IPS-15b (cell line): ENCODE data around the gene IFT122.
A peak's percentile ranks its signal among the peaks of the same experiment; 100 is the strongest.
"Not testable (repeated sequence)": the region's sequence is repeated elsewhere in the genome, so short reads cannot be mapped to it uniquely, and the experiment has no call there.

Source experiments
- H3K27me3 ChIP-seq: one replicate; pipeline ENCODE4 v1.6.1; 2013; ENCODE audit warnings: low read length; ENCODE audit not compliant: control insufficient read depth, insufficient read depth
- H3K36me3 ChIP-seq: one replicate; pipeline ENCODE4 v1.6.1; 2013; ENCODE audit warnings: low read length; ENCODE audit not compliant: control insufficient read depth, insufficient read depth
- H3K4me1 ChIP-seq: one replicate; pipeline ENCODE4 v1.6.1; 2013; ENCODE audit warnings: mild to moderate bottlenecking, low read length; ENCODE audit not compliant: control insufficient read depth, insufficient read depth
- H3K4me3 ChIP-seq: one replicate; pipeline ENCODE4 v1.5.1; 2013; ENCODE audit warnings: low read depth, low read length
- H3K9ac ChIP-seq: one replicate; pipeline ENCODE4 v1.6.1; 2013; ENCODE audit warnings: low read depth, mild to moderate bottlenecking, low read length
- H3K9me3 ChIP-seq: one replicate; pipeline ENCODE4 v1.6.1; 2013; ENCODE audit warnings: mild to moderate bottlenecking, low read length; ENCODE audit not compliant: control insufficient read depth, insufficient read depth

The IFT122 gene

DNA sequence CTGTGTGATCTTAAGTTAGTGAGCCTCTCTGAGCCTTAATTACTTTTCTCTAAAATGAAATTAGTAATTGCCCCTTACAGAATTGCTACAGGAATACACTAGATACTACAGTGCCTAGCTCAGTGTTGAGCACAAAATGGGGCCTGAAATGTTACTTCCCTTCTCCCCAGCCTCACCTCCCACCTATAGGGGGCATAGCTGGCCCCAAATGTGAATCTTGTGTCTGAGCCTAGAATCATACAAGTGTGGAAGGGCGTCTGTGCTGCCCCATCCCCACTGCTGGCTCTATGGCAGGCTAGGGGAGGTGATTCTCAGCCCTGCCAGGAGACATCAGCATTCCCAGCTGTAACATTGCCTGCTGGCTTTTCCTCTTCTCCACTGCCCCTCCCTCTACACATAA is 42.7 kb downstream of the IFT122 start:
- Histone ChIP-seq H3K9ac (no peak overlapping the region), H3K4me1 (peaks cover 3% of the 10 kb centered on the region), H3K36me3 (peaks cover 16% of the 10 kb centered on the region), H3K9me3 (no peaks in the 10 kb centered on the region), H3K4me3 (no peak overlapping the region), H3K27me3 (no peaks in the 10 kb centered on the region)

DNA sequence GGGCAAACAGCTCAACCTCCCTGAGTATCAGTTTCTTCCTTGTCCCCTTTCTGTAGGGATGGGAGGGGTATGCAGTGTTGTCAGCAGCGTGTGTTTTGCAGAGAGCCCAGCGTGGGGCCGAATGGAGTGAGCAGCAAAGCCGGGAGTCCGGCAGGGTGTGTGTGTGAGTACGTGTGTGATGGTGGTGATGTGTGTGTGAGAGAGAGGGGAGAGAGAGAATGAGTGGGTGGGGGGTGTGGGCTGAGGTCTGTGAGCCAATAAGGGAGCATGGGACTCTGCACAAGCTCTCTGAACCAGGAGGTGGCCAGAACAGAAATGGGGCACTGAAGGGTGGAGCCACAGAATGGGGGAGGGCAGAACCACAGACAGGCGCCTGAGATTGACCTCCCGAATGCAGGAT is 43.8 kb downstream of the IFT122 start:
- Histone ChIP-seq H3K9ac (no peak overlapping the region), H3K9me3 (no peaks in the 10 kb centered on the region), H3K4me3 (no peak overlapping the region), H3K27me3 (no peaks in the 10 kb centered on the region), H3K4me1 (peaks cover 3% of the 10 kb centered on the region), H3K36me3 (peaks cover 16% of the 10 kb centered on the region)

DNA sequence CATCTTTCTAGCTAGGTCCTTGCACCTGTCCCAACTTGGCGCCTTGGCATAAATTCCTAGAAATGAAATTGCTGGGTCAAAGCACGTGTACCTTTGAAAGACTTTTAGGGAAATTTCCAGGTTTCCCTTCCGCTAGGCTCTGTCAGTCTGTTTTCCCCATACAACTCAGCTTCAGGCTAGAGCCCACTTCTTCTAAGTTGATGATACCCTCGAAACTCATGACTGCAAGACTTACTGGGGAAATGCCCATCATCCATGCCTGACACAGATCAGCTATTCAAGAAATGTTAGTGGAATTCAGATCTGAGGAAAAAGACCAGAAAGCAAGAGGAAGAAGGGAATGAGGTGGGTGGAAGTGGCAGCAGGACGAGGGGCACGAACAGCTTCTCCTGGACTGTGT is 45.1 kb downstream of the IFT122 start:
- not testable (repeated sequence) for H3K27me3 ChIP-seq, H3K9ac ChIP-seq, H3K9me3 ChIP-seq, H3K4me3 ChIP-seq, H3K4me1 ChIP-seq
- peaks cover 11% of the 10 kb centered on the region for H3K36me3 ChIP-seq

DNA sequence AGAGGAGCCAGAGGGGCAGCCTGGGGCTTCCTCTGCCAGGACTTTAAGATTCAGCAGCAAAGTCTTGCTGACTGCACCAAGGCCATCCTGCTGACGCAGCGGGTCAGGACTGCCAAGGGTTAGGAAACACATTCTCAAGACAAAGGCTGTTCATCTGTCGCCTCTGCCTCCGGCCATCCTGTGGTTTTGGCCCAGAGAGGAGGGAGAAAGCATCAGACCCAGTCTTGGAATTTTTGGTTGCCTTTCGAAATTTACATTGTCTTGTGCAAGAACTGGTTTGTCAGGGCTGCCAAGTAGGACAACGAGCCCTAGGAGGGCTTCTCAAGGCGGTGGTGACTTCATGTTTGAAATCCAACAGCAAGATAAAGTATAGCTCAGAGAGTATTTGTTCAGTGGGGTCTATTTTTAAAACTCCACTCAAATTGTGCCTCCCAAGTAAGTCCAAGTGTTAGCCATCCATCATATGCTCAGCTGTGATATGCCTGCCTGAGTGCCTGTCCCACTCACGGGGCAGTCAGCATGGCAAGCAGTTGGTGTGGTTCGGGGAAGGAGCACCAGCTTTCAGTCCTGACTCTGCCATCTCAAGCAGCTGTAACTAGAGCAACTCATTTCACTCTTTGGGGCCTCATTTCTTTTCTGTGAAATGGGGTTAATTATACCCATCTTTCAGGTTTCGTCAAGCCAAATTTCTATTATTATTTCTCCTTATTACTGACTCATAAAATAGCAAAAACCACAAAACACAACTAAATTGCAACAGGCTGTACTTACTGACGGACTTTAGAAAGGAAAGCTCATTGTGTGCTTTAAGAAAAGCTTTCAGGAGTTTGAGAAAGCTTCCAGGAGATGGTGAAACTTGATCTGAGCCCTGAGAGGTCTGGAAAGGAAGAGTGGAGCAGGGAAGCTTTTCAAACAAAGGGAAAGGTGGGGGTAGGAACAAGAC is 46.0 kb downstream of the IFT122 start:
- no peak overlapping the region for H3K4me3 ChIP-seq
- H3K36me3 ChIP-seq: peaks cover 6% of the 10 kb centered on the region
- H3K9me3 ChIP-seq: no peaks in the 10 kb centered on the region
- no peak overlapping the region for H3K9ac ChIP-seq
- peaks cover 6% of the 10 kb centered on the region for H3K4me1 ChIP-seq
- H3K27me3 ChIP-seq: no peaks in the 10 kb centered on the region

DNA sequence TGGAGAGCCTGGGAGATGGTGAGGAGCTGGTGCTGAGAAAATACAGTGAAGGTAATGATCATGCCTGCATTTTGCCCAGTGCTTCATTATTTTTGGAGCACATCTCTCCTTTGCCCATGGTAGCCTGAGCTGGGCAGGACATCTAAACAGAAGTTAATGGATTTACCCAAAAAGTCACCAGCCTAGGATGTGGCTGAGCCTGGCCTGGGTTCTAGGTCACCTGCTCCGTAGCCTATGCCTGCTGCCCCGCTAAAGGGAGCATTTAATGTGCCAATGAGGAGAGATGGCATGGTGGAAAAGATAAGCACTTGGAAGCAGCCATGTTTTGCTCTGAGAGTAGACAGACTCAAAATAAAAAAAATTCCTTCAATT is 46.6 kb downstream of the IFT122 start:
- peaks cover 6% of the 10 kb centered on the region for H3K36me3 ChIP-seq
- no peaks in the 10 kb centered on the region for H3K27me3 ChIP-seq
- no peak overlapping the region for H3K9ac ChIP-seq
- peaks cover 6% of the 10 kb centered on the region for H3K4me1 ChIP-seq
- no peak overlapping the region for H3K4me3 ChIP-seq
- H3K9me3 ChIP-seq: no peaks in the 10 kb centered on the region

DNA sequence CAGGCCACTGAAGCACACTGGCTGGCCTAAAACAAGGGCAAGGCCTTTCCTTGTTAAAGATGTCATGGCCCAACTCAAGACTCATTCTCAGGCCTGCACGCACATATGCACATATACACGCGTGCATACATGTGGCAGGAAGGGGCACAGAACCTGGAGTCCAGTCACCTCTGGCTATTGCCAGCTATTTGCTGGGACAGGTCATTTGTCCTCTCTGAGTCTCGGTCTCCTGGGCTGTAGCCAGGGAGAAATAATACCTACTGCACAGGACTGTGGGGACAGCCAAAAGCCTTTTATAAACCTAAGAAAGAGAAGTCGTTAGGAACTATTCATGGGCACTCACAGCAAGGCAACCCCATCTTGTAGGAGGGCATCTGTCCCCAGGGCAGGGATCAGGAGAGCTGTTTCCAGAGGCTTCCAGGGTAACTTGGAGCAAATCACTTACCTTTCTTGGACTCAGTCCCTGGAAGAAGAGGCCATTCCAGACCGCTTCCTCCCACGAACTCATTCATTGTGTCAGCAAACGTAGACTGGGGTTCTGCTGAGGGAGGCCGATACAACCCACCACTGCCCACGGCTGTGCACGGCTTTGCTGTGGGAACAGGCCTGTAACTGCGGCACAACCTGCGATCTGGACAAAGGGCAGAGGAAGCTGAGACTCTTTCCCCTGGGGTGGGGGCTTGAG is 47.3 kb downstream of the IFT122 start:
- H3K9ac ChIP-seq: no peak overlapping the region
- H3K9me3 ChIP-seq: no peaks in the 10 kb centered on the region
- no peaks in the 10 kb centered on the region for H3K27me3 ChIP-seq
- H3K4me1 ChIP-seq: peaks cover 6% of the 10 kb centered on the region
- peaks cover 6% of the 10 kb centered on the region for H3K36me3 ChIP-seq
- H3K4me3 ChIP-seq: no peak overlapping the region

DNA sequence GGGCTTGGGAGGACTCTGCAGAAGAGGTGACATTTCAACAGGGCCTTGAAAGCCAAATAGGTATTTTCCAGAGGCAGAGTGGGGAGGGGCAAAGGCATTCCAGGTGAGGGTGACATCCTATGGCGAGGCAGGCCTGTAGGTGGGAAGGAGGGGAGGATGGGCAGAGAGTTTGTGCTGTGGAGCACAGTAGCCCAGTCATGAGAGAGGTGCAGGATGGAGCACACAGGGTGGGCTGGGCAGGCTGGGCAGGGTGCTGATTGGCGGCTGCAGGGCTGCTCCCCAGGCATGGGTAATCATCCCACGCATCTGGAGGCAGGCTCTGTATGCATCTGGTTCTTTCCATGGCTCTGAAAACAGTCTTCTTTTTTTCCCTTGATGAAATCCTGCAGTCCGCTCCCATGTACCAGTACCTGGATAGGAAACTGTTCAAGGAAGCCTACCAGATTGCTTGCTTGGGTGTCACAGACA is 47.9 kb downstream of the IFT122 start:
- H3K27me3 ChIP-seq, H3K9me3 ChIP-seq, H3K9ac ChIP-seq, H3K36me3 ChIP-seq, H3K4me1 ChIP-seq, H3K4me3 ChIP-seq: not testable (repeated sequence)

DNA sequence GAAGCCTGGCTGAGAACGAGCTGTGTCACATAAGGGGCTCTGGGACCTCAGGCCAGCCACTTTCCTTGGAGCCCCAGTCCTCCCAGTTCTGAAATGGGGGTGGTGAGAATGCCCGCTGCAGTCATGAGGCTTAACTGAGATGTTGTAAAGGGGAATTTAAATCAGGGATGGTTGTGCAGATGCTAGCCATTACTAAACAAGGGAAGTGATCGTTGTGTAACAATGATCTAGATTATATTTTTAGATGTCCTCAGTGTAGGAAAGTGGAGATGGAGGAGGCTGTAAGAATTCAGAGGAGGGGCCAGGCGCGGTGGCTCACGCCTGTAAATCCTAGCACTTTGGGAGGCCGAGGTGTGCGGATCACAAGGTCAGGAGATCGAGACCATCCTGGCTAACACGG is 49.2 kb downstream of the IFT122 start:
- H3K4me3 ChIP-seq, H3K9me3 ChIP-seq, H3K27me3 ChIP-seq, H3K4me1 ChIP-seq, H3K36me3 ChIP-seq, H3K9ac ChIP-seq: not testable (repeated sequence)

DNA sequence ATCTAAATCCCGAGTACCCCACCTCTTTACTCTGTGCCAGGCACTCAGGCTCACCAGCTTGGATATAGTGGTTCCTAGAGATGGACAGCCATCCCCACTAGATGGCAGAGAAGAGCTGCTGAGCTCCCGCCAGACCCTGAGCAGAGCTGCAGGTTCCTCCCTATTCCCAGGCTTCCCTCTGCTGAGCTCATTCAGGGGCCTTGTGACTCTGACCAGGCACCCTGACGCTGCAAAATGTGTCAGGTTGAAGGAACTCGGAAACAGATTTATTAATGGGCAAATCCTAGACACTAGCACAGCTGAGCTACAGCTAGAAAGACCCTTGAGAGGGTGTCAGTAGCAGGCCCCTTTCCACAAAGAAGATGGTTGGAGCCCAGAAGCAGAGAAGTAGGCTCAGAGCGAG is 50.2 kb downstream of the IFT122 start:
- Histone ChIP-seq H3K27me3 (no peaks in the 10 kb centered on the region), H3K4me1 (peaks cover 6% of the 10 kb centered on the region), H3K36me3 (no peaks in the 10 kb centered on the region), H3K4me3 (no peak overlapping the region), H3K9ac (peak overlapping the region; percentile 68), H3K9me3 (no peaks in the 10 kb centered on the region)

DNA sequence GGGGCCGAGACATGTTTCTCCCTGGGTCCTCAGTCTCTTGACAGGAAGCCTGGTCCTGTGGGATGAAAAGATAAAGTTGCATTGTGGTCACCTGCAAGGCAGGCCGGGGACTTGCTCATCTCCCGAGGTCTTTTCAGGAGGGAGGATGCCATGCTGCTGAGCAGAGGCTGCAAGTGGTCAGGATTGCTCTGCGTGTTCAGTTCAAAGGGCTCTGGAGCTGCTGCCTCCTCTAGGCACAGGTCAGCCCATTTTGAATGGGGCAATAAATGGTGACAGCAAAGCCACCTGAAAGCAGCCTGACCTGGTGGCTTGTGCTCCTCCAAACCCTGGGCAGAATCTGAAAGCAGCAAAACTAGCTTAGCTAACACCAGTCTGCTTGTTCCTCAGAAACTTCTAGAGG is 51.1 kb downstream of the IFT122 start:
- not testable (repeated sequence) for H3K9me3 ChIP-seq, H3K4me3 ChIP-seq, H3K27me3 ChIP-seq, H3K4me1 ChIP-seq, H3K36me3 ChIP-seq, H3K9ac ChIP-seq

DNA sequence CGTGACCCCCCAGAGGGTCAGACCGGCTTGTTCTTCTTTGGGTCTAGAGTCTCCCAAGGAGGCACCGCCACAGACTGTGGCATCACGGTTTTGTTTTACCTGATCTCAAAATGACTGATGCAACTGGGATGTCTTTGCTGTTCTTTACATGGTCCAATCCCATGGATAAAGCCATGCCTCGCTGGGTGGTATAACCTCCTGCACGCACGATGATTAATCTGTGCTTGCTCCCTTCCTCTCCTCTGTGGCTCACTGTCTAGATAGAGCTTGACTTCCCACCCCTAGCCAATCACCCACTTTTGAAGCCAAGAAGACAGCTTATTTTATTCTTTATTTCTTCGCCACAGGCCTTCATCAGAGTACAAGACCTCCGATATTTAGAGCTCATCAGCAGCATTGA is 51.8 kb downstream of the IFT122 start:
- Histone ChIP-seq H3K4me1 (peaks cover 4% of the 10 kb centered on the region), H3K4me3 (no peak overlapping the region), H3K27me3 (no peaks in the 10 kb centered on the region), H3K9ac (no peak overlapping the region), H3K9me3 (no peaks in the 10 kb centered on the region), H3K36me3 (peaks cover 12% of the 10 kb centered on the region)

DNA sequence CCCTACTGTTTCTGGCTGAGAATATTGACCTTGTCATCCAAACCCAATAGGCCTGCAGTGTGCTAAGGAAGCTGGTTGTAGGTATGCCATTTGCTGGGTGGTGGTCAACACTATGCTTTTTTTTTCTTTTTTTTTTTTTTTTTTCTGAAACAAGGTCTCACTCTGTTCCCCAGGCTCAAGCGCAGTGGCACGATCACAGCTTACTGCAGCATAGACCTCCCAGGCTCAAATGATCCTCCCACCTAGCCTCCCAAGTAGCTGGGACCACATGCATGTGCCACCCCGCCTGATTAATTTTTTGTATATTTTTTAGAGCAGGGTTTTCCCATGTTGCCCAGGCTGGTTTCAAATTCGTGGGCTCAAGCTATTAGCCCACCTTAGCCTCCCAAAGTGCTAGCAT is 52.7 kb downstream of the IFT122 start:
- Histone ChIP-seq H3K4me1 (peaks cover 4% of the 10 kb centered on the region), H3K36me3 (peaks cover 12% of the 10 kb centered on the region), H3K9ac (no peak overlapping the region), H3K9me3 (no peaks in the 10 kb centered on the region), H3K27me3 (no peaks in the 10 kb centered on the region), H3K4me3 (no peak overlapping the region)
